ENCODE measurements around the gene ERN1. TPM values are rescaled to one million over a fixed set of nuclear protein-coding genes. Genes with fewer than 3 reads are reported as not detected.

Gene ERN1
- total RNA-seq, 1 experiment from 2014 or later: 6.5 TPM

DNA sequence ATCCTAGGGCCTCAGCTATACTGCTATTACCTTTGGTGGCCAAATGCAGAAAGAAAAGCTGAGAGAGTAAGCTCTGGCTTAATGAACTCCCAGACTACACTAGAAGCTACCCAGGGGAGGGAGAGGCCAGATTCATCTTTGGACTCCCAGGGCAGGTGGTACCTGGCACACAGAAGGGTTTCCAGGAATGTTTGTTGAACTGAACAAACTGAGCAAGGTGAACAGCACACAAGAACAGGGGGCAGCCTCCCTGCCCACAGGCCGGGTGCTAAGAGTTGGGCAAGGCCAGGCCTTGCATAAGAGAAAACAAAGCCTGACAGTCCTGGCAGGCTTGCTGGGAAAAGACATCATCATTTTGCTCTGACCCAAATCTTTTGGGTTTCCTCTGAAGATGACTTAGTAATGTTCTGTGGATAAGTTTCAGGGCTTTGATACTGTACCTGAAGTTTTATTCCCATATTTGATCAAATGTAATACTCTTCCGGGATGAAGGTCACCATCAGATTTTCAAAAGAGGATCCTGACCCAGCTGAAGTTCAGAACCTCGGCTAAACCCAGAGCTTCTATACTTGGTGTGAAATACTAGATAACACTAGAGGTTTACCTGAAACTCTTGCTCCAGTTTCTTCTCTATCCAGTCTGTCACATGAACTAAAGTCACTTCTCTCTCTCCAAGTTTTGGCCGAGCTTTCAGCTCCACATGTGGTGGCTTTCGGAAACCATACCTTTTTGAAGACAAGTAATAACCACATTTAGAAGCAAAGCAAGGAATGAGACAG lies 20.5 kb upstream of the ERN1 start:
- ChIA-PET CTCF (interaction anchor here (0.7 to 3.5 kb wide), 4 partner anchors 67 to 130 kb away, joined by 3 to 27 read pairs (median 4); no protein-coding TSS in a partner anchor), POLR2A (interaction anchor here (0.6 kb wide), 2 partner anchors 127 to 132 kb away, joined by 3 to 4 read pairs; no protein-coding TSS in a partner anchor)
- Mint-ChIP-seq H3K27me3 (ENCODE audit: low read depth) (no peaks in the 10 kb centered on the region), H3K4me1 (peaks cover 29% of the 10 kb centered on the region), H3K27ac (no peak overlapping the region), H3K4me3 (no peak overlapping the region), H3K9me3 (no peaks in the 10 kb centered on the region), H3K36me3 (peaks cover 23% of the 10 kb centered on the region)
- ATAC-seq (no peak), DNase-seq (ENCODE audit: low spot score) (no peak)
- TF ChIP-seq, protein P1, sequence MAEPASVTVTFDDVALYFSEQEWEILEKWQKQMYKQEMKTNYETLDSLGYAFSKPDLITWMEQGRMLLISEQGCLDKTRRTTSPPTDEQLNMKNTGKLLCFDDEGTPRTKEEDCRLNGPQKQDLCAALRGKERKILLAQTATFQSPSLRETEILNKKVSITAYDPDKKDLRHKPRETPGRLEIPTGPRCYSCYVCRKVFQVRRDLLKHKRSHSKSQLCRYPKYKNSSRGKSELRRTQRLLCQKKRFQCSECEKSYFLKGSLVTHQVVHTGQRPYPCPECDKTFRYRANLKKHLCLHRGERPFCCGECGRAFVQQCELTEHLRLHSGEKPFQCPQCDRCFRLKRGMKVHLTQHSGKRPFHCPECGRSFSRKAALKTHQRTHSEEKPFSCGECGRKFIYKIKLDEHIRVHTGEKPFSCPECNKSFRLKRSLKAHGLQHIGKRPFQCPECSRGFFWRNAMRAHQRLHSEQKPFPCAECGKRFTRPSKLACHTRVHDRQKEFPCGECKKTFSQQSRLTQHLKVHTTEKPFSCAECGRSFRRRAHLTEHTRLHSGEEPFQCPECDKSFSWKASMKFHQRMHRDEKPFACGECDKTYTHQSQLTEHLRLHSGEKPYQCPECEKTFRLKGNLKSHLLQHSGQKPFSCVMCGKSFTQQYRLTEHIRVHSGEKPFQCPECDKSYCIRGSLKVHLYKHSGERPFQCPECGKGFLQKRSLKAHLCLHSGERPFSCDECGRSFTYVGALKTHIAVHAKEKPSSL (CRISPR knock-in tag; conservative IDR thresholded peaks at IDR 0.05): no peak
- peak; percentile 91 for TF ChIP-seq GABPB1 (CRISPR knock-in tag; IDR thresholded peaks at IDR 0.05)

DNA sequence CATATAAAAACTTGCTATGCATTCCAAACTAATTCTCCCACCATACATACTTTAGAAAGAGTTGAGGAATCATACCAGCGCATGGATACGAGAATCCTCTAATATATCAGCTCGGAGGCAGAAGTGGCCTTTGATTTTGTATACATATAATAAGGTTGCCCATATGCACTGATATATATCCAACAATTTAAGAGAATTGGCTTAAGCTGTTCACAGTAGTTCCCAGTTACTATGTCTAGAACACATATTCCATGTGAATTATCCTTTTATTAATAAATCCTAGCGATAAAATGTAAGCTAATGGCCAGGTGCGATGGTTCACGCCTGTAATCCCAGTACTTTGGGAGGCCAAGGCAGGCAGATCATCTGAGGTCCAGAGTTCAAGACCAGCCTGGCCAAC lies 19.3 kb upstream of the ERN1 start:
- Mint-ChIP-seq H3K36me3 (peaks cover 23% of the 10 kb centered on the region), H3K27me3 (ENCODE audit: low read depth) (no peaks in the 10 kb centered on the region), H3K4me1 (peaks cover 23% of the 10 kb centered on the region), H3K9me3 (no peaks in the 10 kb centered on the region), H3K4me3 (no peak overlapping the region), H3K27ac (no peak overlapping the region)
- ATAC-seq (no peak), DNase-seq (ENCODE audit: low spot score) (no peak)
- ChIA-PET CTCF (interaction anchor here (0.6 to 3.5 kb wide), 11 partner anchors 16 to 269 kb away, joined by 3 to 27 read pairs (median 4); no protein-coding TSS in a partner anchor), POLR2A (interaction anchor here (0.5 to 1.4 kb wide), 6 partner anchors 69 to 527 kb away, joined by 3 to 6 read pairs (median 4); partner anchors contain the start of genes MAP3K3 and TEX2)
- no peak for TF ChIP-seq JUN (CRISPR knock-in tag; IDR thresholded peaks at IDR 0.05)
- TF ChIP-seq, protein P2, sequence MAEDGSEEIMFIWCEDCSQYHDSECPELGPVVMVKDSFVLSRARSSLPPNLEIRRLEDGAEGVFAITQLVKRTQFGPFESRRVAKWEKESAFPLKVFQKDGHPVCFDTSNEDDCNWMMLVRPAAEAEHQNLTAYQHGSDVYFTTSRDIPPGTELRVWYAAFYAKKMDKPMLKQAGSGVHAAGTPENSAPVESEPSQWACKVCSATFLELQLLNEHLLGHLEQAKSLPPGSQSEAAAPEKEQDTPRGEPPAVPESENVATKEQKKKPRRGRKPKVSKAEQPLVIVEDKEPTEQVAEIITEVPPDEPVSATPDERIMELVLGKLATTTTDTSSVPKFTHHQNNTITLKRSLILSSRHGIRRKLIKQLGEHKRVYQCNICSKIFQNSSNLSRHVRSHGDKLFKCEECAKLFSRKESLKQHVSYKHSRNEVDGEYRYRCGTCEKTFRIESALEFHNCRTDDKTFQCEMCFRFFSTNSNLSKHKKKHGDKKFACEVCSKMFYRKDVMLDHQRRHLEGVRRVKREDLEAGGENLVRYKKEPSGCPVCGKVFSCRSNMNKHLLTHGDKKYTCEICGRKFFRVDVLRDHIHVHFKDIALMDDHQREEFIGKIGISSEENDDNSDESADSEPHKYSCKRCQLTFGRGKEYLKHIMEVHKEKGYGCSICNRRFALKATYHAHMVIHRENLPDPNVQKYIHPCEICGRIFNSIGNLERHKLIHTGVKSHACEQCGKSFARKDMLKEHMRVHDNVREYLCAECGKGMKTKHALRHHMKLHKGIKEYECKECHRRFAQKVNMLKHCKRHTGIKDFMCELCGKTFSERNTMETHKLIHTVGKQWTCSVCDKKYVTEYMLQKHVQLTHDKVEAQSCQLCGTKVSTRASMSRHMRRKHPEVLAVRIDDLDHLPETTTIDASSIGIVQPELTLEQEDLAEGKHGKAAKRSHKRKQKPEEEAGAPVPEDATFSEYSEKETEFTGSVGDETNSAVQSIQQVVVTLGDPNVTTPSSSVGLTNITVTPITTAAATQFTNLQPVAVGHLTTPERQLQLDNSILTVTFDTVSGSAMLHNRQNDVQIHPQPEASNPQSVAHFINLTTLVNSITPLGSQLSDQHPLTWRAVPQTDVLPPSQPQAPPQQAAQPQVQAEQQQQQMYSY (CRISPR knock-in tag; IDR thresholded peaks at IDR 0.05): no peak
- TF ChIP-seq NR3C1 (CRISPR knock-in tag; conservative IDR thresholded peaks at IDR 0.05; ENCODE audit: low read depth): no peak
- no peak for TF ChIP-seq TCF7 (CRISPR knock-in tag; IDR thresholded peaks at IDR 0.05; ENCODE audit: low read depth)
- TF ChIP-seq, protein P3, sequence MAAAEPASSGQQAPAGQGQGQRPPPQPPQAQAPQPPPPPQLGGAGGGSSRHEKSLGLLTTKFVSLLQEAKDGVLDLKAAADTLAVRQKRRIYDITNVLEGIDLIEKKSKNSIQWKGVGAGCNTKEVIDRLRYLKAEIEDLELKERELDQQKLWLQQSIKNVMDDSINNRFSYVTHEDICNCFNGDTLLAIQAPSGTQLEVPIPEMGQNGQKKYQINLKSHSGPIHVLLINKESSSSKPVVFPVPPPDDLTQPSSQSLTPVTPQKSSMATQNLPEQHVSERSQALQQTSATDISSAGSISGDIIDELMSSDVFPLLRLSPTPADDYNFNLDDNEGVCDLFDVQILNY (CRISPR knock-in tag; IDR thresholded peaks at IDR 0.05): no peak
- TF ChIP-seq ESRRA (CRISPR knock-in tag; IDR thresholded peaks at IDR 0.05; ENCODE audit: borderline replicate concordance): no peak
- TF ChIP-seq, protein P4, sequence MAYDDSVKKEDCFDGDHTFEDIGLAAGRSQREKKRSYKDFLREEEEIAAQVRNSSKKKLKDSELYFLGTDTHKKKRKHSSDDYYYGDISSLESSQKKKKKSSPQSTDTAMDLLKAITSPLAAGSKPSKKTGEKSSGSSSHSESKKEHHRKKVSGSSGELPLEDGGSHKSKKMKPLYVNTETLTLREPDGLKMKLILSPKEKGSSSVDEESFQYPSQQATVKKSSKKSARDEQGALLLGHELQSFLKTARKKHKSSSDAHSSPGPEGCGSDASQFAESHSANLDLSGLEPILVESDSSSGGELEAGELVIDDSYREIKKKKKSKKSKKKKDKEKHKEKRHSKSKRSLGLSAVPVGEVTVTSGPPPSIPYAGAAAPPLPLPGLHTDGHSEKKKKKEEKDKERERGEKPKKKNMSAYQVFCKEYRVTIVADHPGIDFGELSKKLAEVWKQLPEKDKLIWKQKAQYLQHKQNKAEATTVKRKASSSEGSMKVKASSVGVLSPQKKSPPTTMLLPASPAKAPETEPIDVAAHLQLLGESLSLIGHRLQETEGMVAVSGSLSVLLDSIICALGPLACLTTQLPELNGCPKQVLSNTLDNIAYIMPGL (CRISPR knock-in tag; IDR thresholded peaks at IDR 0.05): no peak
- no peak for TF ChIP-seq ATF1 (CRISPR knock-in tag; IDR thresholded peaks at IDR 0.05)
- no peak for TF ChIP-seq NFATC4 (CRISPR knock-in tag; IDR thresholded peaks at IDR 0.05)
- TF ChIP-seq, protein P5, sequence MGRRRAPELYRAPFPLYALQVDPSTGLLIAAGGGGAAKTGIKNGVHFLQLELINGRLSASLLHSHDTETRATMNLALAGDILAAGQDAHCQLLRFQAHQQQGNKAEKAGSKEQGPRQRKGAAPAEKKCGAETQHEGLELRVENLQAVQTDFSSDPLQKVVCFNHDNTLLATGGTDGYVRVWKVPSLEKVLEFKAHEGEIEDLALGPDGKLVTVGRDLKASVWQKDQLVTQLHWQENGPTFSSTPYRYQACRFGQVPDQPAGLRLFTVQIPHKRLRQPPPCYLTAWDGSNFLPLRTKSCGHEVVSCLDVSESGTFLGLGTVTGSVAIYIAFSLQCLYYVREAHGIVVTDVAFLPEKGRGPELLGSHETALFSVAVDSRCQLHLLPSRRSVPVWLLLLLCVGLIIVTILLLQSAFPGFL (CRISPR knock-in tag; IDR thresholded peaks at IDR 0.05; ENCODE audit: borderline replicate concordance): no peak
- TF ChIP-seq, protein P6, sequence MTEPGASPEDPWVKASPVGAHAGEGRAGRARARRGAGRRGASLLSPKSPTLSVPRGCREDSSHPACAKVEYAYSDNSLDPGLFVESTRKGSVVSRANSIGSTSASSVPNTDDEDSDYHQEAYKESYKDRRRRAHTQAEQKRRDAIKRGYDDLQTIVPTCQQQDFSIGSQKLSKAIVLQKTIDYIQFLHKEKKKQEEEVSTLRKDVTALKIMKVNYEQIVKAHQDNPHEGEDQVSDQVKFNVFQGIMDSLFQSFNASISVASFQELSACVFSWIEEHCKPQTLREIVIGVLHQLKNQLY (CRISPR knock-in tag; IDR thresholded peaks at IDR 0.05): no peak
- no peak for TF ChIP-seq ELF4 (CRISPR knock-in tag; IDR thresholded peaks at IDR 0.05; ENCODE audit: low read depth)
- TF ChIP-seq ZNF396 (CRISPR knock-in tag; IDR thresholded peaks at IDR 0.05; ENCODE audit: borderline replicate concordance): no peak
- no peak for TF ChIP-seq KAT7 (CRISPR knock-in tag; IDR thresholded peaks at IDR 0.05; ENCODE audit: borderline replicate concordance)
- TF ChIP-seq MYBL2 (CRISPR knock-in tag; IDR thresholded peaks at IDR 0.05): no peak
- no peak for TF ChIP-seq TEAD4 (CRISPR knock-in tag; IDR thresholded peaks at IDR 0.05)
- TF ChIP-seq, protein P7, sequence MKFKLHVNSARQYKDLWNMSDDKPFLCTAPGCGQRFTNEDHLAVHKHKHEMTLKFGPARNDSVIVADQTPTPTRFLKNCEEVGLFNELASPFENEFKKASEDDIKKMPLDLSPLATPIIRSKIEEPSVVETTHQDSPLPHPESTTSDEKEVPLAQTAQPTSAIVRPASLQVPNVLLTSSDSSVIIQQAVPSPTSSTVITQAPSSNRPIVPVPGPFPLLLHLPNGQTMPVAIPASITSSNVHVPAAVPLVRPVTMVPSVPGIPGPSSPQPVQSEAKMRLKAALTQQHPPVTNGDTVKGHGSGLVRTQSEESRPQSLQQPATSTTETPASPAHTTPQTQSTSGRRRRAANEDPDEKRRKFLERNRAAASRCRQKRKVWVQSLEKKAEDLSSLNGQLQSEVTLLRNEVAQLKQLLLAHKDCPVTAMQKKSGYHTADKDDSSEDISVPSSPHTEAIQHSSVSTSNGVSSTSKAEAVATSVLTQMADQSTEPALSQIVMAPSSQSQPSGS (CRISPR knock-in tag; IDR thresholded peaks at IDR 0.05; ENCODE audit: borderline replicate concordance, low read depth): no peak
- TF ChIP-seq ETV6 (CRISPR knock-in tag; IDR thresholded peaks at IDR 0.05): no peak
- no peak for TF ChIP-seq HMGA2 (CRISPR knock-in tag; IDR thresholded peaks at IDR 0.05)

All from WTC11 (cell line).